DND-41 (cell line): Measurements from ENCODE around the gene ARHGAP18.

Experiments
- EZH2 ChIP-seq: IDR thresholded peaks from 3 replicates; pipeline ENCODE4 v1.6.1; 2012; ENCODE audit warnings: borderline replicate concordance, low read depth, mild to moderate bottlenecking, moderate library complexity, low read length, inconsistent platforms; ENCODE audit not compliant: severe bottlenecking
- TF ChIP-seq, protein P1 (sequence below): IDR thresholded peaks from 2 replicates; pipeline ENCODE4 v1.5.1; 2012; ENCODE audit warnings: borderline replicate concordance, low read length, moderate library complexity, mild to moderate bottlenecking; ENCODE audit not compliant: poor library complexity, severe bottlenecking; ENCODE audit errors: extremely low read depth

DNA sequence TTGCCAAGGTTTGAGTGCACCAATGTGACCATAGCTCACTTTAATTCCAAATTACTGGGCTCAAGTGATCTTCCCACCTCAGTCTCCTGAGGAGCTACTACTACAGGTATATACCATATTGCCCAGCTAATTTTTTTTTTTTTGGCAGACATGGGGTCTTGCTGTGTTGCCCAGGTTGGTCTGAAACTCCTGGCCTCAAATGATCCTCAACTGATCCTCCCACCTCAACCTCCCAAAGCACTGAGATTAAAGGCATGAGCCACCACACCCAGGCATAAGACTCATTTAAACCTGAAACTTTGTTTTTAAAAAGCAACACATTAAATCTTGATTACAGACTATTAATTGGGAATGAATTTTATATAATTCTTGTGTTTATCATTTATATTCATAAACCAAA is 67.7 kb downstream of the ARHGAP18 start:
- TF ChIP-seq, protein P1, sequence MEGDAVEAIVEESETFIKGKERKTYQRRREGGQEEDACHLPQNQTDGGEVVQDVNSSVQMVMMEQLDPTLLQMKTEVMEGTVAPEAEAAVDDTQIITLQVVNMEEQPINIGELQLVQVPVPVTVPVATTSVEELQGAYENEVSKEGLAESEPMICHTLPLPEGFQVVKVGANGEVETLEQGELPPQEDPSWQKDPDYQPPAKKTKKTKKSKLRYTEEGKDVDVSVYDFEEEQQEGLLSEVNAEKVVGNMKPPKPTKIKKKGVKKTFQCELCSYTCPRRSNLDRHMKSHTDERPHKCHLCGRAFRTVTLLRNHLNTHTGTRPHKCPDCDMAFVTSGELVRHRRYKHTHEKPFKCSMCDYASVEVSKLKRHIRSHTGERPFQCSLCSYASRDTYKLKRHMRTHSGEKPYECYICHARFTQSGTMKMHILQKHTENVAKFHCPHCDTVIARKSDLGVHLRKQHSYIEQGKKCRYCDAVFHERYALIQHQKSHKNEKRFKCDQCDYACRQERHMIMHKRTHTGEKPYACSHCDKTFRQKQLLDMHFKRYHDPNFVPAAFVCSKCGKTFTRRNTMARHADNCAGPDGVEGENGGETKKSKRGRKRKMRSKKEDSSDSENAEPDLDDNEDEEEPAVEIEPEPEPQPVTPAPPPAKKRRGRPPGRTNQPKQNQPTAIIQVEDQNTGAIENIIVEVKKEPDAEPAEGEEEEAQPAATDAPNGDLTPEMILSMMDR, result no peak
- TF ChIP-seq EZH2, result no peak
